GM18951 (cell line): ENCODE measurements around the gene LOX.

Source experiments
- POLR2A ChIP-seq: IDR thresholded peaks from 4 replicates; pipeline ENCODE4 v1.6.1; 2011; ENCODE audit warnings: mild to moderate bottlenecking; ENCODE audit not compliant: insufficient read length, insufficient read depth; ENCODE audit errors: extremely low read depth
- in situ Hi-C: fragments of 300-500 bp; cut with MboI; formaldehyde crosslinking; loops from one replicate; pipeline ENCODE4 v1.12.0; 2022; ENCODE audit warnings: low sequenced_read_pairs, mixed read lengths, inconsistent platforms; ENCODE audit not compliant: unreplicated experiment

LOX gene

DNA sequence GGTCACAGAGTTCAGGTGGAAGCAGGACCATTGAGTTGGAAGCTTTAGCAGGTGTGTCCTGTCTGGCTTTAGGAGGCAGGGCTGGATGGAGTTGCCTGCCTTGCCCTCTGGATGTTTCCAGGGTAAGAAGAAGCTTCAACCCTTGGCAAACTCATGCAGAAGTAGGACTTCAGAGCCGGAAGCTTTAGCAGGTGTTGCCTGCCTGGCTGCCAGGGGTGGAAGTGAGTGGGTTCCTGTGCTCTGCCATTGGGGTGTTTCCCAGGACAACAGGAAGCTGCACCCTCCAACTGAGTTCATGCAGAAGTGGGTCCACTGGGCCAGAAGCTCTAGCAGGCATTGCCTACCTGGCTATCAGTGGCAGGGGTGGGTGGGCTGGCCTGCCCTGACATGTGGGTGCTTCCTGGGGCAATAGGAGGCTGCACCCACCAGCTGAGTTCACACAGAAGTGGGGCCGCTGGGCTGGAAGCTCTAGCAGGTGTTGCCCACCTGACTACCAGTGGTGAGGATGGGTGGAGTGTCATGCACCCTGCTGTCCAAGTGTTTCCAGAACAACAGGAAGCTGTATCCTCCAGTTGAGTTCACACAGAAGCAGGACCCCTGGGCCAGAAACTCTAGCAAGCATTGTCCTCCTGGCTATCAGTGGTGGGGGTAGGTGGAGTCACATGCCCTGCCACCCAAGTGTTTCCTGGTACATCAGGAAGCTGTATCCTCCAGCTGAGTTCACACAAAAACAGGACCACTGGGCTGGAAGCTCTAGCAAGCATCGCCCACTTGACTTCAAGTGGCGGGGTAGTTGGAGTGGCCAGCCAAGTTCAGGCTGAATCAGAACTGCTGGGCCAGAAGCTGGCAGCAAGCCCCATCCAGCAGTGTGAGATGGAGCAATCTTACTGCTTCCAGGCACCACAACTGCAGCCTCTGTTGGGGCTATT, 24.6 kb downstream of the LOX start:
- in situ Hi-C loops, result no loop called here
- TF ChIP-seq POLR2A, result no peak

DNA sequence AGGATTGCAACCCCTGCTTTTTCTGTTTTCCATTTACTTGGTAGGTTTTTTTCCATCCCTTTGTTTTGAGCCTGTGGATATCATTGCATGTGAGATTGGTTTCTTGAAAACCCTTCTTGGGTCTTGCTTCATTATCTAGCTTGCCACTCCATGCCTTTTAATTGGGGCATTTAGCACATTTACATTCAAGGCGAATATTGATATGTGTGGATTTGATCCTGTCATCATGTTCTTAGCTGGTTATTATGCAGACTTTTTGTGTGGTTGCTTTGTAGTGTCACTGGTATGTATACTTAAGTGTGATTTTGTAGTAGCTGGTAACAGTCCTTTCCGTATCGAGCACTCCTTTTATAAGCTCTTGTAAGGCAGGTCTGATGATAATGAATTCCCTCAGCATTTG, 26.5 kb downstream of the LOX start:
- in situ Hi-C loops, result no loop called here
- no peak for TF ChIP-seq POLR2A

DNA sequence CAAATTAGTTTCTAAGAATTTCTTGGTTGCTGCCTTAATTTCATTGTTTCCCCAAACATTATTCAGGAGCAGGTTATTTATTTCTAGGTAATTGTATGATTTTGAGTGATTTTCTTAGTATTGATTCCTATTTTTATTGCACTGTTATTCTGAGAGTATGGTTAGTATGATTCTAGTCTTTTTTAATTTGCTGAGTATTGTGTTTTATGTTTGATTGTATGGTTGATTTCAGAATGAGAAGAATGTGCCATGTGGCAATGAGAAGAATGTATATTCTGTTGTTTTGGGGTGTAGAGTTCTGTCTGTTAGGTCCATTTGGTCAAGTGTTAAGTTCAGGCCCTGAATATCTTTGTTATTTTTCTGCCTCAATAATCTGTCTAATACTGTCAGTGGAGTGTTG, 27.1 kb downstream of the LOX start:
- no peak for TF ChIP-seq POLR2A
- in situ Hi-C loops, result no loop called here

- in situ Hi-C loops, result no loop called here
- no peak for TF ChIP-seq POLR2A
Observed at GRCh38 chr5:122040636-122041302, 37.3 kb downstream of the LOX start.

DNA sequence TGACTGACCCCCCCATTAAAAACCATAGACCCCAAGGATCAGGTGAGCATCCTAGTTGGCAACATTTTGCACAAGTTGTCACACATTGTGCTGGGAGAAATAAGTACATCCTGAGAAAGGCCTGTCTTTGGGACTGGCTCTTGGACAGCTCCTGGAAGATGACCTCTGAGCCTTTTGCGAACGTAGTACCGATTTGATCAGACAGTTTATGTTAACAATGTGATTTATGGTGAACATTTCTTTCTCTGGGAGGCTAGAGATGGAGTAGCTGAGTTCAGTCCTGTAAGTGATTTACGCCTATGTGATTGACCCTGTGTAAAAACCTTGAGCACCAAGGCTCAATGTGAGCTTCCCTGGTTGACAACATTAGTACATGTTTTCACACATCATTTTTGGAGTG, 41.7 kb downstream of the LOX start:
- in situ Hi-C loops, result no loop called here
- TF ChIP-seq POLR2A, result no peak

GRCh38 chr5:122035913-122036312, 42.1 kb downstream of the LOX start:
- TF ChIP-seq POLR2A, result no peak
- in situ Hi-C loops, result no loop called here

GRCh38 chr5:122031836-122032235, 46.2 kb downstream of the LOX start:
- TF ChIP-seq POLR2A, result no peak
- in situ Hi-C loops, result no loop called here

- TF ChIP-seq POLR2A, result no peak
- in situ Hi-C loops, result no loop called here
Observed at GRCh38 chr5:122030251-122030650, 47.8 kb downstream of the LOX start.

GRCh38 chr5:122029818-122030217, 48.2 kb downstream of the LOX start:
- in situ Hi-C loops, result no loop called here
- no peak for TF ChIP-seq POLR2A

- in situ Hi-C loops, result no loop called here
- no peak for TF ChIP-seq POLR2A
Observed at GRCh38 chr5:122022966-122023365, 55.1 kb downstream of the LOX start.

- TF ChIP-seq POLR2A, result no peak
- in situ Hi-C loops, result no loop called here
Observed at GRCh38 chr5:122019919-122020590, 58.0 kb downstream of the LOX start.

DNA sequence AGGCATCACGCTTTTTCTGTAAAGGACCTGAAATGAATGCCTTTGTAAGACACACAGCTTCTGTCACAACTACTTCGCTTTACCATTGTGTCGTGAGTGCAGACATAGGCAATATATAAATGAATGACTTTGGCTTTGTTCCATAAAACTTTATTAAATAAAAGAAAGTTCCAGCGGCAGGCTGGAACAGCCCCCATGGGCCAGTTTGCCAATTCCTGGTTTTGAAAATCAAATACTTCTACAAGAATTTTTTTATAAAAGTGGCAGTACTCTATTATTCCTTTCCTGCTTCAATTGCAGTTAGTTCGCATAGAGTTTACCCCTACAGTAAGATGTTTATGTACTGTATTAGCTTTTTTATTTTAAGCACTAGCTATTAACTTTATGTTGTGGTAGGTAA, 62.6 kb downstream of the LOX start:
- in situ Hi-C loops, result no loop called here
- TF ChIP-seq POLR2A, result no peak

DNA sequence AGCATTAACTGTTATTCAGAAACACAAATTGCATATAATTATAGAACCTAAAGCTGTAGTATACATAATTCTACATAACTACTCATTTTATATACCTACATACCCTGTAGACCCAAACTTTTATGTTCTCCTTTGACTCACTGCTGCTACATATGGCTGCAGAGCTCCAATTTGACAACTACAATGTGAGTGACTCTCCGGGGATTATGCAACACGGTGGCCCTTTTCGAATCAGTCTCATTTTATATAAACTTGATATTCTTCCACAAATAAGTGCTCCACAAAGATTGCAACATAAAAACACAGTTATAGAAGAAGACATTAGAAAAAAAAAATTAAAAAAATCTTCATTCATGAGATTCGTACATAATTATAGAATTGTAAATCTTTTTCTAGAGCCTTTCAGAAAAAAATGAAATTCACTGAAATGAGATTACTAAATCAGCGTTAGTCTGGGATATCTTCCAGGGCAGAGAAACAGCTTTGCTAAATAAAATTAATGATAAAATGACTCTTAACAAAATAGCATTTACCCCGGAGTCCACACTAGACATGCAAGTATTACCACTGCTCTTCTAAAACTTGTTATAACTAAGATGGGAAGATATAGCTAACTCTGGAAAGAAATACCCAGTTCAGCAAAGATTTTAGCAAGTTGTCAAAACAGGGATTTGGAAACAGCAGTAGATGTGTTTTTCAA, 63.7 kb downstream of the LOX start:
- in situ Hi-C loops, result no loop called here
- no peak for TF ChIP-seq POLR2A
